HCT116 (cell line): ENCODE data around the gene OGFOD2. TPM values are rescaled to one million over a fixed set of nuclear protein-coding genes. Genes with fewer than 3 reads are reported as not detected.

ENCODE experiments used
- ATAC-seq: fragments of 200-7000 bp; cut with Tn5 transposase; 2 replicates; pipeline ENCODE4 v1.9.1; 2020; ENCODE audit warnings: mild to moderate bottlenecking, moderate library complexity
- BruUV-seq: library from RNA; stranded (reverse); fragments of 400-500 nt; replicated peaks from 2 replicates; lab custom pipeline; 2021; lab: Mats Ljungman, UMichigan
- CTCF ChIA-PET: fragments of 300-600 bp; sonication (Branson Sonifier 250); formaldehyde crosslinking; loops from one replicate; lab custom pipeline; 2021; ENCODE audit warnings: antibody characterized with exemption; lab: Charles Lee
- POLR2A ChIA-PET: fragments of 300-600, 350-600 bp; sonication (Branson Sonifier 250); formaldehyde crosslinking; loops from one replicate; lab custom pipeline; 2021; ENCODE audit warnings: antibody characterized with exemption; lab: Charles Lee
- RAD21 ChIA-PET, 2 experiments: fragments of 300-600 bp; sonication (Branson Sonifier 250); formaldehyde crosslinking; loops; one replicate each; lab custom pipeline; 2023; ENCODE audit warnings: low total read pairs in 2 of 2; ENCODE audit not compliant: uncharacterized antibody in 2 of 2, unreplicated experiment in 2 of 2, low non-redundant PET in 1 of 2; lab: Charles Lee
- DNase-seq: peaks from one replicate; pipeline ENCODE4 v3.0.0-alpha.2; 2010; ENCODE audit warnings: low read depth, low spot score
- H2AFZ ChIP-seq: fragments of 200-600 bp; shearing (Covaris generic), sonication (generic); 2 replicates; pipeline ENCODE4 v1.6.1; 2017; ENCODE audit warnings: low read depth, mixed run types, mixed read lengths, antibody characterized with exemption, low read length; ENCODE audit not compliant: poor library complexity, severe bottlenecking
- H3K27ac ChIP-seq: 2 replicates; pipeline ENCODE4 v1.5.1; 2012; ENCODE audit warnings: low read depth, low read length
- H3K27me3 ChIP-seq: fragments of 200-600 bp; sonication (generic); 2 replicates; pipeline ENCODE4 v1.6.1; 2016; ENCODE audit warnings: mixed run types, low read length, mixed read lengths; ENCODE audit not compliant: insufficient read depth
- H3K36me3 ChIP-seq, 2 experiments: fragments of 200-500 bp in 1 of 2; fragments of 200-600 bp in 1 of 2; sonication (Bioruptor generic) in 1 of 2; sonication (generic) in 1 of 2; 2 replicates each; pipeline versions ENCODE4 v1.5.1 to v1.6.1; 2014 to 2016; ENCODE audit warnings: low read length in 2 of 2, inconsistent platforms in 1 of 2, mixed read lengths in 1 of 2, mixed run types in 1 of 2; ENCODE audit not compliant: insufficient read depth in 2 of 2, control insufficient read depth in 1 of 2
- H3K4me1 ChIP-seq, 2 experiments: fragments of 200-600 bp in 1 of 2; sonication (generic) in 1 of 2; 2 replicates each; pipeline versions ENCODE4 v1.5.1 to v1.6.1; 2012 to 2017; ENCODE audit warnings: low read length in 2 of 2, inconsistent platforms in 1 of 2, mild to moderate bottlenecking in 1 of 2, mixed read lengths in 1 of 2, mixed run types in 1 of 2, moderate library complexity in 1 of 2; ENCODE audit not compliant: insufficient read depth in 2 of 2, control insufficient read depth in 1 of 2
- H3K4me2 ChIP-seq: fragments of 200-600 bp; sonication (generic); 2 replicates; pipeline ENCODE4 v1.6.1; 2017; ENCODE audit warnings: mixed run types, low read length, mixed read lengths
- H3K4me3 ChIP-seq, 2 experiments: fragments of 200-600 bp in 1 of 2; sonication (generic) in 1 of 2; replicated peaks in 1 of 2; 2 replicates each; pipeline ENCODE4 v1.5.1; 2011 to 2016; ENCODE audit warnings: low read length in 2 of 2, control low read depth in 1 of 2, low read depth in 1 of 2, mild to moderate bottlenecking in 1 of 2, mixed read lengths in 1 of 2, mixed run types in 1 of 2
- H3K79me2 ChIP-seq: fragments of 200-600 bp; sonication (generic); 2 replicates; pipeline ENCODE4 v1.6.1; 2017; ENCODE audit warnings: mild to moderate bottlenecking, mixed run types, low read length, moderate library complexity, mixed read lengths; ENCODE audit not compliant: insufficient read depth
- H3K9ac ChIP-seq: fragments of 200-600 bp; sonication (generic); 2 replicates; pipeline ENCODE4 v1.6.1; 2016; ENCODE audit warnings: low read length, mixed read lengths
- H3K9me2 ChIP-seq: fragments of 200-600 bp; sonication (generic), shearing (Covaris generic); 2 replicates; pipeline ENCODE4 v1.6.1; 2017; ENCODE audit warnings: mixed run types, mild to moderate bottlenecking, moderate library complexity; ENCODE audit not compliant: insufficient read depth
- H3K9me3 ChIP-seq, 2 experiments: fragments of 200-500 bp in 1 of 2; fragments of 200-600 bp in 1 of 2; sonication (Bioruptor generic) in 1 of 2; sonication (generic) in 1 of 2; 2 replicates each; pipeline ENCODE4 v1.6.1; 2014 to 2017; ENCODE audit warnings: low read length in 2 of 2, mixed read lengths in 2 of 2, inconsistent platforms in 1 of 2, low read depth in 1 of 2, mild to moderate bottlenecking in 1 of 2, mixed run types in 1 of 2, moderate library complexity in 1 of 2; ENCODE audit not compliant: control insufficient read depth in 1 of 2, insufficient read depth in 1 of 2
- H4K20me1 ChIP-seq: fragments of 200-600 bp; sonication (generic), shearing (Covaris generic); 2 replicates; pipeline ENCODE4 v1.6.1; 2017; ENCODE audit warnings: mixed run types, mild to moderate bottlenecking, moderate library complexity; ENCODE audit not compliant: insufficient read depth
- EGR1 ChIP-seq: IDR thresholded peaks from 2 replicates; pipeline ENCODE4 v1.6.1; 2012; ENCODE audit warnings: low read depth
- EZH2phosphoT487 ChIP-seq: fragments of 200-600 bp; IDR thresholded peaks from 2 replicates; pipeline ENCODE4 v1.6.1; 2018; ENCODE audit warnings: antibody characterized with exemption, borderline replicate concordance
- POLR2AphosphoS5 ChIP-seq: IDR thresholded peaks from 2 replicates; pipeline ENCODE4 v1.6.1; 2011; ENCODE audit warnings: mild to moderate bottlenecking, low read depth, low read length, moderate library complexity
- YY1 ChIP-seq: IDR thresholded peaks from 2 replicates; pipeline ENCODE4 v1.6.1; 2011; ENCODE audit warnings: low read length, low read depth, moderate library complexity, mild to moderate bottlenecking; ENCODE audit not compliant: insufficient replicate concordance; ENCODE audit errors: extremely low read depth
- ZFX ChIP-seq: fragments of 450-650 bp; IDR thresholded peaks from 2 replicates; pipeline ENCODE4 v1.6.1; 2017
- intact Hi-C: fragments of 100-400 bp; cut with micrococcal nuclease; formaldehyde crosslinking; loops from 2 replicates; pipeline ENCODE4 v1.10.0; 2022
- total RNA-seq: library from RNA; stranded (reverse); gene quantifications from one replicate; pipeline ENCODE4 v1.2.1, GENCODE V29; 2021; ENCODE audit not compliant: unreplicated experiment

The OGFOD2 gene
- total RNA-seq, 1 experiment from 2014 or later: 29.5 TPM

DNA sequence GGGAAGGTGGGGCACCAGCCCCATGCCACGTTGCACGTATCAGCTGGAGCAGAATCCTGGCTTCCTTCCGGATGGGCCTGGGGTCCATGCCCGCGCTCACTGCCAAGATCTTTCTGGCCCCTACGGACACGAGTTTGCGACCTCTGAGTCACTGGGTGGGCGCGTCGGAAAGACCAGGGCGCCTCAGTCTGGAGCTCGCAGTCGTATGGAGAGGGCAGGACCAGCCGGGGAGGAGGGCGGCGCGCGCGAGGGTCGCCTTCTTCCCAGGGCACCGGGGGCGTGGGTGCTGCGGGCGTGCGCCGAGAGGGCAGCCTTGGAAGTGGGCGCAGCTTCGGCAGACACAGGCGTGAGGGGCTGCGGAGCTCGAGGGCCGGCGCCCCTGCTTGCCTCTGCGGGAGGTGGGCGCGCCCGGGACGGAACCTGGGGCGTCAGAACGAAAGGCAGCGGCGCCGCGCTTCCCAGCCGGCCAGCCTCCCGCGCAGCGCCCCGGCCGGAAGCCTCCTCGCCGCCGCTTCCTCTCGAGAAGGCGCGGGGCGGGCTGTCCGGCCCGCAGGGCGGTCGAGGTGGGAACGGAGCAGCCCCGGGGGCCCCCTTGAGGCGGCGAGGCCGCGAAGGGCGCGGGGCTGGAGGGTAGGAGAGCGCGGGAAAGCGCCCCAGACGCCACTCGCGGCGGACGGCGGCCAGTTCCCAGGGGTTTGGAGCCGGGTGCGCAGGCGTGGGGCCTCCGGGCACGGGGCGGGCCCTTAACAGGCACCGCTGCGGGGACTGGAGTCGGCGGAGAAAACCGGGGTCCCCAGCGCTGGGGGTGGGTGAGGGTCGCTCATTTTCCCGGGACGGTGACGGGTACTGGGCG, 5.4 kb downstream of the OGFOD2 start, which contains the start of gene ARL6IP4:
TSS of gene ARL6IP4 (plus strand) at position 499 of the 853 bp plus-strand sequence. CDS start 459 bp downstream, outside the sequence.
- TF ChIP-seq POLR2AphosphoS5 (peak; percentile 72), ZFX (peak; percentile 93), YY1 (peak; percentile 53), EGR1 (no peak)
- TF ChIP-seq, all 23 proteins: peak for 3
- H3K9me2 ChIP-seq: no peaks in the 10 kb centered on the region
- ChIA-PET RAD21 (no interaction called here), POLR2A (interaction anchor here (0.8 to 1.0 kb wide), 2 partner anchors 9 to 253 kb away, joined by 3 to 4 read pairs; partner anchors contain the start of genes MPHOSPH9 and MTRFR), CTCF (no interaction called here)
- H4K20me1 ChIP-seq: no peaks in the 10 kb centered on the region
- H3K4me1 ChIP-seq: peaks cover 21 to 33% of the 10 kb centered on the region in 2 experiments
- ATAC-seq: peak; percentile 72
- intact Hi-C loops: no loop called here
- no peaks in the 10 kb centered on the region for H3K9me3 ChIP-seq
- H3K27me3 ChIP-seq: no peaks in the 10 kb centered on the region
- peaks cover 44% of the 10 kb centered on the region for H3K79me2 ChIP-seq
- H3K9ac ChIP-seq: peak within 1 kb of the TSS; percentile 92
- H2AFZ ChIP-seq: no peak within 1 kb of the TSS
- peaks cover 2 to 7% of the 10 kb centered on the region in 2 experiments; a peak in 3 of 4 replicates for H3K36me3 ChIP-seq
- H3K4me3 ChIP-seq: peak within 1 kb of the TSS; percentile 90 to 91
- H3K27ac ChIP-seq: peak within 1 kb of the TSS; percentile 88
- peak within 1 kb of the TSS; percentile 100 for H3K4me2 ChIP-seq
- DNase-seq: no peak
- BruUV-seq: TSS peak; percentile 32

DNA sequence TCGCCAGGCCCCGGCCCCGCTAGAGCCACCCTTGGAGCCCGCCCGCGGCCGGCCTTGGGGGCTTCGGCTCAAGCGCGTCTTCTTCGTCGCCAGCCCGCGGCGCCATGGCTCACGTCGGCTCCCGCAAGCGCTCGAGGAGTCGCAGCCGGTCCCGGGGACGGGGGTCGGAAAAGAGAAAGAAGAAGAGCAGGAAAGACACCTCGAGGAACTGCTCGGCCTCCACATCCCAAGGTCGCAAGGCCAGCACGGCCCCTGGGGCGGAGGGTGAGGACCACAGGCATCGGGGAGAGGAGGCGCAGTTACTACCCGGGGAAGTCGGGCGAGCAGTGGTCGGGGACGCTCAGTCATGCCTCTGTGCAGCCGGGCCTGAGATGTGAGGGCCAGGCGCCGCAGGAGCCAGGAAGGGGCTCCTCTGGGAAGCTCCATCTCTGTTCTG, 6.0 kb downstream of the OGFOD2 start:
- ATAC-seq (peak; percentile 26; the same call in 1 of the 2 replicates), DNase-seq (no peak)
- no peaks in the 10 kb centered on the region for H3K27me3 ChIP-seq
- H3K79me2 ChIP-seq: peaks cover 37% of the 10 kb centered on the region
- H4K20me1 ChIP-seq: no peaks in the 10 kb centered on the region
- H3K36me3 ChIP-seq: peaks cover 2 to 7% of the 10 kb centered on the region in 2 experiments; a peak in 3 of 4 replicates
- peak overlapping the region; percentile 92 for H3K9ac ChIP-seq
- ChIA-PET RAD21 (no interaction called here), CTCF (no interaction called here), POLR2A (no interaction called here)
- no peaks in the 10 kb centered on the region for H3K9me3 ChIP-seq
- TF ChIP-seq EZH2phosphoT487: no peak
- TF ChIP-seq ZFX: peak; percentile 83; the same call in 1 of the 2 replicates
- H3K27ac ChIP-seq: peak overlapping the region; percentile 88
- H3K4me1 ChIP-seq: peaks cover 20 to 30% of the 10 kb centered on the region in 2 experiments
- intact Hi-C loops: no loop called here
- no peaks in the 10 kb centered on the region for H3K9me2 ChIP-seq
- no peak overlapping the region for H2AFZ ChIP-seq
- peak overlapping the region; percentile 100 for H3K4me2 ChIP-seq
- H3K4me3 ChIP-seq: peak overlapping the region; percentile 90 to 91
- BruUV-seq: no TSS peak
